ENCODE data around the gene ITGA11. TPM values are rescaled to one million over a fixed set of nuclear protein-coding genes. Genes with fewer than 3 reads are reported as not detected.

Gene ITGA11
- total and polyA plus RNA-seq, 2 of the 4 experiments (the other 2 are of a cell fraction): 4.1 to 6.6 TPM

- Histone ChIP-seq H2BK5ac (ENCODE audit: low read depth, low read length, poor library complexity, severe bottlenecking) (no peak overlapping the region), H3K4me1 (ENCODE audit: control insufficient read depth, insufficient read depth, low read length) (peaks cover 35% of the 10 kb centered on the region), H2BK15ac (ENCODE audit: low read depth, low read length) (0 out of 3 replicates have a peak overlapping the region, but pooled peaks have one; percentile 23), H2BK120ac (ENCODE audit: low read depth, low read length) (no peak overlapping the region; the same call in 1 of the 2 replicates), H3K9ac (ENCODE audit: low read depth, low read length) (no peak overlapping the region), H3K4me2 (ENCODE audit: low read depth, low read length) (no peak overlapping the region), H3K4ac (ENCODE audit: low read depth, low read length) (peak overlapping the region; percentile 10; the same call in 1 of the 2 replicates), H3K23ac (ENCODE audit: low read depth, low read length) (0 out of 2 replicates have a peak overlapping the region, but pooled peaks have one; percentile 16), H3K56ac (ENCODE audit: extremely low read depth, insufficient read depth, low read length) (no peak overlapping the region), H3K9me3 (ENCODE audit: control insufficient read depth, insufficient read depth, low read length) (no peaks in the 10 kb centered on the region), H2AFZ (replicated peaks; ENCODE audit: low read length, poor library complexity) (no peak overlapping the region), H4K5ac (ENCODE audit: low read depth, low read length) (no peak overlapping the region), H3K14ac (replicated peaks; ENCODE audit: low read depth, low read length) (no peak overlapping the region), H4K20me1 (ENCODE audit: insufficient read depth, low read length) (peaks cover 22% of the 10 kb centered on the region; the same call in 1 of the 2 replicates), H3K27me3 (ENCODE audit: control insufficient read depth, insufficient read depth, low read length) (0 out of 2 replicates have a peak, but pooled peaks cover 2% of the 10 kb centered on the region), H3K27ac (ENCODE audit: insufficient read depth, low read length) (no peak overlapping the region), H4K8ac (ENCODE audit: low read depth in 2 of 2, low read length in 2 of 2) (no peak overlapping the region), H4K91ac (ENCODE audit: insufficient read depth, low read depth, low read length) (peak overlapping the region; percentile 27; the same call in 1 of the 2 replicates), H2AK5ac (ENCODE audit: low read depth, low read length) (no peak overlapping the region; the same call in 1 of the 2 replicates), H3K36me3 (ENCODE audit: control insufficient read depth, insufficient read depth, low read length) (no peaks in the 10 kb centered on the region), H2AK9ac (replicated peaks; ENCODE audit: low read depth, low read length, poor library complexity) (no peak overlapping the region), H3K79me1 (ENCODE audit: low read depth in 1 of 2, low read length in 2 of 2) (peaks cover 3 to 77% of the 10 kb centered on the region in 2 experiments; a peak in 3 of 4 replicates), H3K9me1 (ENCODE audit: insufficient read depth, low read length) (peaks cover 34% of the 10 kb centered on the region), H3K4me3 (ENCODE audit: insufficient read depth, low read depth, low read length) (no peak overlapping the region), H2BK20ac (ENCODE audit: low read depth, low read length) (no peak overlapping the region), H3K18ac (ENCODE audit: low read depth, low read length) (no peak overlapping the region)
- ChIA-PET CTCF (no interaction called here), POLR2A (ENCODE audit: unreplicated experiment) (no interaction called here)
- no peak for DNase-seq
- no peak for ATAC-seq (ENCODE audit: low read depth)
- TF ChIP-seq CEBPB (IDR thresholded peaks at IDR 0.05; ENCODE audit: low read depth, low read length): no peak
- TF ChIP-seq RFX5 (IDR thresholded peaks at IDR 0.05; ENCODE audit: low read depth, low read length): no peak
- no peak for TF ChIP-seq MAFK (IDR thresholded peaks at IDR 0.05; ENCODE audit: low read depth, low read length)
- TF ChIP-seq BHLHE40 (IDR thresholded peaks at IDR 0.05; ENCODE audit: low read depth, low read length): no peak
- no peak for TF ChIP-seq MXI1 (IDR thresholded peaks at IDR 0.05; ENCODE audit: borderline replicate concordance, low read depth, low read length)
- TF ChIP-seq SMC3 (IDR thresholded peaks at IDR 0.05; ENCODE audit: low read depth, low read length): no peak
- TF ChIP-seq POLR2A (IDR thresholded peaks at IDR 0.05; ENCODE audit: low read depth, low read length): no peak
- TF ChIP-seq FOS (IDR thresholded peaks at IDR 0.05; ENCODE audit: low read depth, low read length): no peak
- TF ChIP-seq RAD21 (IDR thresholded peaks at IDR 0.05; ENCODE audit: low read length): no peak
- no peak for TF ChIP-seq ELK1 (IDR thresholded peaks at IDR 0.05; ENCODE audit: borderline replicate concordance, low read depth, low read length)
- TF ChIP-seq NFE2L2 (IDR thresholded peaks at IDR 0.05; ENCODE audit: low read depth, low read length): no peak
- TF ChIP-seq RCOR1 (IDR thresholded peaks at IDR 0.05; ENCODE audit: insufficient replicate concordance, low read length): no peak
- intact Hi-C loops (cut with micrococcal nuclease) (no loop called here), in situ Hi-C loops (cut with MboI; ENCODE audit: low sequenced_read_pairs) (no loop called here), dilution Hi-C loops (cut with HindIII; ENCODE audit: low sequenced_read_pairs, unreplicated experiment) (no loop called here)
- BruUV-seq (replicated peaks): no TSS peak
- WGBS, 2 experiments (ENCODE audit: extremely low coverage in 2 of 2, insufficient read length in 1 of 2): 86% methylated on average over 10 of the region's 10 CpGs; no CpG with 5 or more reads in 1 of the 2 experiments
Observed at GRCh38 chr15:68423359-68424296, 8.3 kb downstream of the ITGA11 start.

Data from IMR-90 (cell line).